IPS DF 19.7 (cell line): ENCODE measurements around the gene IL36B.

Experiments used
- DNase-seq: peaks from one replicate; pipeline ENCODE4 v3.0.0-alpha.2; 2013; ENCODE audit warnings: low read depth, low spot score

IL36B gene

DNA sequence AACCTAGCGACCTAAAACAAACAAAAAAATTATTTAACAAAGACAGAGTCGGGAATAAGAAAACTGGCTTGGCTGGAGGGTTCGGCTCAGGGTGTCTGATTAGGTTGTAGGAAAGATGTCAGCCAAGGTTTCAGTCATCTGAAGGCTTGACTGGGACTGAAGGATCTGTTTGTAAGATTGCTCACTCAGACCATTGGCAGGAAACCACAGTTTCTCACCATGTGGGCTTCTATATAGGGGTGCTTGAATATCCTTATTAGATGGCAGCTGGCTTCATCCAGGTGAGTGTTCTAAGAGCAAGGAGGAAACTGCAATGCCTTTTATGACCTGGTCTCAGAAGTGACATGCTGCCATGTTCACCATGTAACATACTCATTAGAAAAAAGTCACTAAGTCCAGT, 999 bp upstream of the IL36B start:
- no peak for DNase-seq

DNA sequence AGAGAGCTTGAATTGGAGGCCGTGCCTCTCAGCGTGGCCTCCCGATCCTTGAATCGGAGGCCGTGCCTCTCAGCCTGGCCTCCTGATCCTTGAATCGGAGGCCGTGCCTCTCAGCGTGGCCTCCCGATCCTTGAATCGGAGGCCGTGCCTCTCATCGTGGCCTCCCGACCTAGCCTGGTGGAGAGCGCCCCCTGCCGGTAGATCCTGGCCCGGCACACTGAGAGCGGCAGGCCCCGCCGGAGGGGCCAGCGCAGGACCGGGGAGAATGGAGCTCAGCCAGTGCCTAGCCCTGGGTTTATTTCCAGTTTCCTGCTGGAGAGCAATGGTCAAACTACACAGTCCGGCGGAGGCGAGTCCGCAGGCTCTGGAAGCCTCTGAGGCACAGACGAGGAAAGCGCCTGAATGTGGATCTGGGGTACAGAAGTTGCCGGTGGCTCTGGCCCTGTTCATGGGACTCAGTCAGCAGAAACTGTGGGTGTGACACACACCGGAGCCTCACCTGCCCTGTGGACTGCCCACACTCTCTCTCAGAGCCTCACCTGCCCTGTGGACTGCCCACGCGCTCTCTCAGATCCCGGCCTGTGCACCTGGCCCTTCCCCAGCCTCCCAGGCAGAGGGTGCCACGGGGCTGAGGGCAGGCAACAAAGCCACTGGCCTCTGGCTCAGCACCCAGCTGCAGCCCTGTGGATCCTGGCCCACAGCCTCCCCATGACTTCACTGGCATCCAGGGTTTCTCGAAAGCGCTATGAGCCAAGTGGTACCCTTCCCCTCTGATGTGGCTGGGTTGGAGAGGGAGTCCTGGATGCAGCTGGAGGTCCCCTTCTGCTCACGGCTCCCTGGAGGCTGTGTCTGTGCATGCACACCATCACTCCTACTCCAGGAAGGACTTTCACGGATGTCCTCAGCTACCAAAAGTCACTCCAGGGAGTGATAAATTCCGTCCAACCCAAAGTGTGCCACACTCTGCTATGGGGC, 1.5 kb downstream of the IL36B start:
- no peak for DNase-seq

DNA sequence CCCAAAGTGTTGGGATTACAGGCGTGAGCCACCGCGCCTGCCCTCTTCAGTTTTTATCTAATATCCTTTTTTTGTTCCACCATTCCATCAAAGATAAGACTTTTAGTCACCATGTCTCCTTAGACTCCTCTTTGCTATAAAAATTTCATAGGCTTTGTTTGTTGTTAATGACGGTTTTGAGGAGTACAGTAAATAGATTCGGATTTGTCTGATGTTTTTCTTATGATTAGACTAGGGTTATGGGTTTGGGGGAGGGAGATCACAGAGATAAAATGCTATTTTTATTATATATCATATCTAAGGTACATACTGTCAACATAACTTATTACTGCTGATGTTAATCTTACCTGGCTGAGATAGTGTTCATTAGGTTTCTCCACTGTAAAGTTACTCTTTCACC, 6.2 kb downstream of the IL36B start:
- no peak for DNase-seq

DNA sequence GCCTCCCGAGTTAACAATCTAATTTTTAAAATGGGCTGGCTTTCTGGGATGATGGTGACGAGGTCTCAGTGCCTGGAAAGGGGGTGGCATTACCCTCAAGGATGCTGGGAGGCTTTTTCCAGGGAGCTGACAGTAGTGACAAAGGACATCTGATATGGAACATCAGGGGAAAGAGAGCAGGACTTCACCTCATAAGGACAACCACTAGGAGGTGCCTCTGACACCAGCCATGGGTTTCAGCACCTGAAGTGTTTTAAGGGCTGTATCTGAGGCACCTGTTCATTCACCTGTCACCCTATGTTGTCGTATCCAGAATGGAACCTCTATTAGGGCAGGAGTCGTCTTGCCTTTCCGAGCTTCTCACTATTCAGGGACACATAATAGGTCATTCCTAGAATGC, 10.8 kb downstream of the IL36B start:
- DNase-seq = no peak

DNA sequence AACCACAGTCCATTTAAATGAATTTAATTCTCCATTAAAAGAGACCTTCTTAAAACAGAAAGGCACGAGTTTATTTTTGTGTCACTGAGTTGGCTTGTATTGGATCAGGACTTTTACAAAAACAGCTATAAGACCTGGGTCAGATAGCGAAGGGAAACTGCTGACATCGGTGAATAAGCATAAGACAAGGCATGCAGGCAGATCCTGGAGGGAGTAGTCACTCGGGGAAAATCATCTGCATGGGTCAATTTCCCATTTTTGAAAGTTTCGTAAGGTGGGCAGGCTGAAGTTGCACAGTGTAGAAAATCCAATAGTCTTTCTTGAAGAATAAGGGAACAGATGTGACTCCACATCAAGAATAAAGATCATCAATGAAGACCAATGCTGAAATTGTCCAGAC, 12.9 kb downstream of the IL36B start:
- DNase-seq = no peak

DNA sequence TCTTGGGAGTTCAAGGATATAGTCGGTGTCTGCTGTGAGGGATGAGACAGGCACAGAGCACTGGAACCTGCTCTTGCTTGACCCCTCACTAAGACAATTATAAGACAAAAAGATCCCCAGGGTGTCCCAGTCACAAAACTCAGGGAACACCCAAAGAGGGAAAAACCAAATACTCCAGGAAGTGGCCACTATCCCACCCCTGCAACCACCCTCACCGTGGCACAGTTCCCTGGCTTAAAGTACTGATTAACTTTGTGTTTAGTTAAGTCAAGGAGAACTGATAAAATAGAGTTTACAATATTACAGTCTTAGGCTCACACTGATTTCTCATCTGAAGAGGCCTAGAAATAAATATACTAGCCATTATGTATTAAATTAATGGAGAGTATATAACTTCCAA, 13.5 kb downstream of the IL36B start:
- DNase-seq = no peak

DNA sequence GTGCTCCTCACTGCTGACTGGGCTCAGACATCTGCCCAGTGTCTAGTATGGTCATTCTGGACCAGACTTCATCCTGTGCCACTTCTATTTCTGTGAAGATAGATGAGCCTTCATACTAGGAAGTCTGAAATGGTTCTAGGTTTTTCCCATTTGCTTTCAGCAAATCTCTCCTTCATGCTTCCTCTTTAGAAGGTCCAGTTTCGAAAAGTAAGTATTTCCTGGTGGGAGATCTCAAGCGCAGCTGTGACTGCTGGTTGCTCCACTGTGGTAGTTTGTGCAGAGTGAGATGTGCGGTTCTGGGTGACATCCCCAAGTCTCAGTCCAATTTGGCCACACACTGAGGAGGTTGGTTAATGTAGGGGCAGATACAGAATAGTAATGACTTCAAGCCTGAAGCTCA, 14.4 kb downstream of the IL36B start:
- DNase-seq = no peak

DNA sequence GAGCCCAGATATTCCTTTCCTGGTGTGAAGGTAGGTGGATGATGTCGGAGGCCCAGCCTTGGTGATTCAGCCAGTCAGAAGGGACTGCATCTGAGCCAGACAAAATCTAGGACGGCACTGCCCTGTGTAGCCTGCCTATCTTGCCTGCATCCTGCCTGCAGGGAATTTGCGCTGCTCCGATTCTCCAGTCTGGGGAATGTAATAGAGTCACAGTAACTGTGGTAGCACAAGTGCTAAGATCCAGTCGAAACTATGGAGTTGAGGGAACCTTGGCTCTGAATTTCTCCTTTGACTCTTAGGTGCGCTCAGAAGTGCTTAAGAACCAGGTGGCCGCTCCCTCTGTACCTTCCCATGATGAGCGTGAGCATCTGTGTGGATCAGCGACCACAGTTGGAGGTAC, 15.9 kb downstream of the IL36B start:
- DNase-seq = no peak

DNA sequence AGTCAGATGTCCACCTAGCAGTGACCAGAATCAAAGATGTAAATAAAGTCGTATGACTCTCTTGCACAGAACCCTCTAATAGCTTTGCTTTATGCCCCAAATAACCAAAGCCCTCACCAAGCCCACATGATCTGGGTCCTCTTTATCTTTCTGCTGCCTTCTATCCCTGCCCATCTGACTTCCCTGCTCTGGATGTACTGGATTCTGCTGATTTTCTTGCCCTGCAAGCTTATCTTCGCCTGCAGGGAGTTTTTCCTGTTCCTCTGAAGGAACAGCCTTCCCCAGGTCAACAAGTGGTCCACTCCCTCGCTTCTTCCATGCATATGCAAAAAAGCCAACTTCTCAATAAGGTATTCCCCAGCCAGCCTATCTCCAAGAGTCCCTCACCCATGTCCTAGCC, 18.7 kb downstream of the IL36B start:
- no peak for DNase-seq

DNA sequence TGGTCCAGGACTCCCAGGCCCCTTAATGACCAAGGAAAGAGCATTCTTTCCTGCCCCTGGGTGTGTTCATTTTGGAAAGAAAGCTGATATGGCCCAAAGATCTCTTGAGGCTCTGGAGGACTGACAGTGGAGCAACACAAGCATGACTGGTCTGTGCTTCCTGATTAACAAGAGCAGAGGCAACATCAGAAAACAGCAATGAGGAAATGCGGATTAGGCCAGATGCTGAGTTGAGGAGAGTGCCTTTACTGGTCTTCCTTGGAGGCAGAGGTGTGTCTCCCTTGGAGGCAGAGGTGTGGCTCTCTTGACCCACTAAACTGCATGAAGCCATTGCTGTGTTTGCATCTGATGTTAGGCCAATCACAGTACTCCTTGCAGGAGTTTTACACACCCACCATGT, 19.9 kb downstream of the IL36B start:
- no peak for DNase-seq

DNA sequence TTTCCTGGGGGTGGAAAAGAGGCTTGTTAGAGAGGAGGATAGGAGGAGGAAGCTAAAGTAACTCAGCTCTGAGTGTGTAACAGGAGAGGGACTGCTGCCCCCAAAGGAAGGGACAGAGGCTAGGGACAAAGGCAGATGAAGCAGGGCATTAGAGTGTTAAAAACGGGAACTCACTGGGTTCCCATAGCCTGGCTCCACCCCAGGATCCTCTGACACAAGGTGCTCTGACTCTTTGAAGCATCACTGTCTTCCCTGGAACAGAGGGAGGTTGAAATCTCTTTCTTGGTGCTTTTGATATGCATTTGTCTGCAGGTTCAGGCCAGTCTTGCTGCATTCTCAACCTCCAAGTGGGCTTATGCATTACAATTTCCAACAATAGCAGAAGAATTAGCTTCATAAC, 24.6 kb downstream of the IL36B start:
- DNase-seq = peak; percentile 3

DNA sequence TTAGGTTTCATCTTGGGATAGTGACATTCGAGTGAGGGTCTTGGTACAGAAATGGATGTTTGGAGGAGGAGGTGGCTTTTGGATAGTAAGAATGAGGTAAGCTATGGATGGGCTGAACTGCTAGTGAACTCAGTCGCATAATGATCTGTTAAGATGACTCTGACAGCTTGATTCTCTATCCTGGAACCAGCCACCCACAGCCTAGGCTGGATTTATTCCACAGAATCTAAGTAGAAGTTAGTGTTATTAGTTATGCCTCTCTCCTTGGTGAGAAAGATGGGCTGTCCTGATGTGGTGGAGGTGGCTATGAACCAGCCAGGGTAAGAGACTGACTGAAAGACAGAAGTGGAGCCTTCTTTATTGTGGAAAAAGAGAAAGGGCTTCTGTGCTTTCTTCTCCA, 25.0 kb downstream of the IL36B start:
- DNase-seq = no peak

DNA sequence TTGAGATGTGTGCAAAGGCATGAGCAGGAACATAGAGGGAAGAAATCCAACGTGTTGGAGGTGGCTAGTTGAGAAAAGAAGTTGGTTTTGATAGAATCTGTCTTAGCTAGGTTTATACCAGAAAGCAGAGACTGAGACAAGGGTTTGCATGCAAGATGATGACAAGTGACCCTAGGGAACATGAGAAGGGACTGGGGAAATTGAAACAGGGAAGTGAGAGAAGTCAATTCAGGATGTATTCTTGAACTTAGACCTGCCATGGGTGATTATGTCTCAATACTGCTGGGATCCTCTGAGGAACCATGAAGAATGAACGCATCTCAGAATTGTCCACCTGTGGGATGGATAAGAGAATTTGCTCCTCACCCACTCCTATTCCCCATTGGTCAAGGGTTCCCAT, 26.9 kb downstream of the IL36B start:
- no peak for DNase-seq

DNA sequence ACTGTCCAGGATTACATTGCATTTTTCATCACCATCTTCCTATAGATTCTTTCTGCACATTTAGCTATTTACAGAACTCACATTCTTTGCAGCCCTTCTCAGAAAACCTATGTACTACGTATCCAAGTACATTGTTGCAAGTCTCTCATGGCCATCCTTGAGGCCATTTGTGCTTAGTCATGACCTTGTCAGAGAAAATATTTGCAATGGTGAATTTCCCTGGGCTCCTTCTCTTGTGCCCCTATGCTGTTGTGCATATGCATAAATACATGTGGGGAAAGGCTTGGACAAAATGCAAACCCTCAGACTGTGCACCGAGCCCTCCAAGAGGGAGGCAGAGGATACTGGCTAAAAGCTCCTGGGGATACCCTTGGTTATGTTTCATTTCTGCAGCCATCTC, 27.9 kb downstream of the IL36B start:
- DNase-seq = no peak

DNA sequence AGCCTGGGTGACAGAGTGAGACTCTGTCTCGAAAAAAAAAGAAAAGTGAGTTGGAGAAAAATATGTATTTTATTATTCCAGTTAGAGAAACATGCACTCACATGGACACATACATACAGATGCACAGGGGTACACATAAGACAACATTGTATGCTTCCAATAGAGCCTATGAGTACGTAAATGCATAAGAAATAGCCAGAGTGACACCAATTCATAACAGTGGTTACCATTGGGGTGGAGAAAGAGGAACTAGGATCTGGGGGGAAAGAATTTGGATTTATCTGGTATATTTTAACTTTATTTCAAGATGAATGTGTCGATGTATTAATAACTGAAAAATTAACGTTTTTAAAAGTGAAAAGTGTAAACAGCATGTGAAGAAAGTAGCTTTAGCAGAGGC, 31.4 kb downstream of the IL36B start:
- no peak for DNase-seq

DNA sequence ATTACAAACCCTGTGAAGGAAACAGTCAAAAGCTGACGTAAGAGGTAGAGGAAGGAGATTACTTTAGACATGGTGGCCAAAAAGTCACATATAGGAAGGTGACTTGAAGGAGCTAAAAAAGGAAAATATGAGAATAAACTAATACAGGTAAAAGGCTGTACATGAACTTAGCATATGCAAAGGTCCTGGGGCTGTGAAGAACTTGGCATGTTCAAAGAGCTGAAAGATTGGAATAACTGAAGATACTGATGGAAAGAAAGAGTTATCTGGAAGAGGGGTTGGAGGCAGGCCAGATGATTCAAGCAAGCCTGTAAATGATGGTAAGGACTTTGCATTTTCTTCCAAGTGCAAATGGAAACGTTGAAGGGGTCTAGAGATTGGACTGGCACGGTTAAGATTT, 34.2 kb downstream of the IL36B start:
- no peak for DNase-seq

DNA sequence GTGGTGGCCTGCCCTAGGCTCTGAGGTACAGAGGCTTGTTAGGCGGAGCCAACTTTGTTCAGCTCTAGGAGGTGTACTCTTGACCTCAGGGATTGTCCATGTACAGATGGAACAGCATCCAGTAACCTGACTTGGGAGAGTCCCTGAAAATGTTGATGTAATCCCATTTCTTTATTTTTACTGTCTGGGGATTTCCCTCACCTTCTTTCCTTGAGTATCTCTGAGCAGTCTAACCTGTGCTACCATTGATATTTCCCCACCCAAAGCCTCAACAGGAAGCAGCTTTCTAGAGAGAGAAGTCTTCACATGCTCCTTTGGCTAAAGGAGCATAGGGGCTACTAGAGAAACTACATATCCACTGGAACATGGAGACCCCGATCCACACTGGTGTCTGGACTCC, 37.0 kb downstream of the IL36B start:
- DNase-seq = no peak

DNA sequence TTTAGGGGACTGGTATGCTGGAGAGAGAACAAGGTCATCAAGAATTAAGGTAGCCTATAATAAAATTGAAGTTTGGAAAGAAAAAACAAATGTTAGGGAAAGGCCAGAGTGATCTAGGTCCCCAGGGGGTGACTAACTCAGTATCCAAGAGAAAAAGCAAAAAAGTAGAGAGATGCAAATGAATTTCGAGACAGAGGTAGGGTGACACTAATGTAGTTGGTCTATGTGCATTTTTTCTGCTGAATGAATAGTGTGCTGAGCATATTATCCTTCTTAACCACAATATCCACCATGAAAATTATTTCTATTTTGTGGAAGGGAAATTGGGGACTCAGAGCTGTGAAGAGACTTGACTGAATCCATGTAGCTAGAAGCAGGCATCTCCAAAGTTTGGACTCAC, 37.6 kb downstream of the IL36B start:
- no peak for DNase-seq

DNA sequence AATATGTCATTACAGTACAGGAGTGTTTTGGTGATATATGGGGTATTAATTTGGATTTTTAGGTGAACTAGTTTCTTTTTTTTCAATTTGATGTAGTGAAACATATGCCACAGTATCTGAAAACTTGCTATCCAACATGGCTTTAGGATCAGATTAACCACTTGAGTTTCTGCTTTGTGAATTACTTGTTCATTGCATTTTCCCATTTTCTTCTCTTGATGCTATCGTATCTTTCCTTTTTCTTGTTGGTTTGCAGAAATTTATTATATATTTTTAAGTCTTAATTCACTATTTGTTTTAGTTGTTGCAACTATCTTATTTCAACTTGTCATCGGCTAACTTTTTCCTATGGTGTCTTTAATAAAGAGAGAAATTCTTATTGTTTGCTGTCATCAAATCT, 38.6 kb downstream of the IL36B start:
- no peak for DNase-seq

DNA sequence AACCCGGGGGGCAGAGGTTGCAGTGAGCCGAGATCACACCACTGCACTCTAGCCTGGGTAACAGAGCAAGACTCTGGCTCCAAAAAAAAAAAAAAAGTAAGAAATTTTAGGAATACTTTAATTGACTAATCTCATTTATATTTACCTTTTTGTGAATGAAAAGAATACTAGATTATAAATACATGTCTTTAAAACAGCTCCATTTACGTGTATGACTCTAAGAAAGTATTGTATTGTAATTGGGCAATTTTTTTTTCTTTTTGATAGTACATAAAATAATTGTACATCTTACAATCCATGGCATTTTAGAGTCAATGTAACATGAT, 39.4 kb downstream of the IL36B start:
- no peak for DNase-seq

DNA sequence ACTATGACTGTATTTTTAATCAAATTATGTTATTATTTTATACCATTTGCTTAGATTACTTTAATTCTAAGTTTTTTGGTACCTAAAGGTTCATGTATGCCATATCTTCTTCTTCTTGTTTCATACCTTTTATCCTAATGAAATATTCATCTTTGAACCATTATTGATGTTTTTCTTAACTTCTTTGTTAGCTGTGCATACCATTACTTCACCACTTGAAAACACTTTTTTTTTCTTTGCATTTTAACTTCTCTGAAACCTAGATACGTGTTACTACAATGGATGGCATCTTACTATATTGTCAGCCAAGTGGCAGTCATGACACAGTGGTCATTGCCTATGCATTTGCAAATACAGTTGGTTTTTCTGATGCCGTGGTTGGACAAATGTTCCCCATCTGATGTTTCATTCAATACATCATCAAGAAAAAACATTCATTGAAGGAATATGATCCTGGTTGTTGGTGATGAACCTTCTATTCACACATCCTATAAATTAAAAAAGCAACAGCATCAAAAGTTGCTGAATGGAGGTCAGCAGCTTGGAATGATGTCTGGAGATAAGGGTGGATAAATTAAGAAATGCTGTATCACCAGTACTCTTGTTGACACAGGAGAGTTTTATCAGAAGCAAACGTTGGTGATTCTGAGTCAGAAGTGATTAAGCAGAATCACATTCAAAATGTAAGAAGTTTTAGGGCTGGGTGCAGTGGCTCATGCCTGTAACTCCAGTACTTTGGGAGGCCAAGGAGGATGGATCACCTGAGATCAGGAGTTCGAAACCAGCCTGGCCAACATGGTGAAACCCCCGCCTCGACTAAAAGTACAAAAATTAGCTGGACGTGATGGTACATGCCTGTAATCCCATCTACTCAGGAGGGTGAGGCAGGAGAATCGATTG, 40.0 kb downstream of the IL36B start:
- no peak for DNase-seq

DNA sequence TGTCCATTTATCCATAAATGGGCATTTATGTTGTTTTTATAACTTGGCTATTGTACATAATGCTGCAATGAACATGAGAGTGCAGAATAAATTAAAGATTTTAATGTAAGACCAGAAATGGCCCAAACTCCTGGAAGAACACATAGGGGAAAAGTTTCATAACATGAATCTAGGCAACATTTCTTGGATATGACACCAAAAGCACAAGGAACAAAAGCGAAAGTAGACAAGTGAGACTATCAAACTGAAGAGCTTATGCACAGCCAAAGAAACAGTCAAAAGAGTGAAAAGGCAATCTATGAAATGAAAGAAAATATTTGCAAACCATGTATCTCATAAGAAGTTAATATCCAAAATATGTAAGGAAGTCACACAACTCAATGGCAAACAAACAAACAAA, 41.6 kb downstream of the IL36B start:
- DNase-seq = no peak

DNA sequence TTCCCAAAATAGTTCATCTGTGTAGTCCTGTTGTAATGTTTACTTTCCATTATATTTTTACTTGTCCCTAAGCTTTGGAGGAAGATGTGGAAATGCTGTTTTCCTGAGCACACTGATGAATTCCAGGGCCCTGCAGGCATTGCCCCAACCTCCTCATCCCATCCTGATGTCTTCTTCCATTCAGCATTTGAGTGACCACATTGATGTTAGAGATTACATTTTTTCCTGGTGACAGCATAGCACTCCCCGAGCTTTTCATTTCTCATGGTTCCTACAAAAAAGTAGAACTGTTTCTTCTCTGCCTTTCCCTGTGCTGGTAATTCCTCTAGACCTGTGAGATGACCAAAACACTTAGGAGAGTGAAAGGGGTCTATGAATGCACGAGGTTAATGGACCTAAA, 42.6 kb downstream of the IL36B start:
- no peak for DNase-seq
